SK-N-SH treated with all-trans-retinoic acid at 6 μM for 48 hours (cell line): Measurements from ENCODE around the gene RBMS3.

Experiments used
- ARNTL ChIP-seq: fragments of 450-650 bp; formaldehyde crosslinking; IDR thresholded peaks from 2 replicates; pipeline ENCODE4 v1.5.0; 2020; ENCODE audit warnings: low read depth, mild to moderate bottlenecking, moderate library complexity, borderline replicate concordance
- CSDC2 ChIP-seq: fragments of 250-450 bp; sonication (Bioruptor Pico); IDR thresholded peaks from 2 replicates; pipeline ENCODE4 v1.5.0; 2020; ENCODE audit warnings: mild to moderate bottlenecking, moderate library complexity
- ISL1 ChIP-seq: fragments of 250-450 bp; sonication (Bioruptor Pico); IDR thresholded peaks from 2 replicates; pipeline ENCODE4 v2.1.2; 2022; ENCODE audit warnings: mild to moderate bottlenecking, moderate library complexity
- PPARA ChIP-seq: fragments of 250-450 bp; sonication (Bioruptor Pico); IDR thresholded peaks from 2 replicates; pipeline ENCODE4 v1.5.0; 2020; ENCODE audit warnings: mild to moderate bottlenecking, borderline replicate concordance
- RARB ChIP-seq: fragments of 250-450 bp; sonication (Bioruptor Pico); IDR thresholded peaks from 2 replicates; pipeline ENCODE4 v1.8.0; 2021; ENCODE audit warnings: mild to moderate bottlenecking, moderate library complexity
- TCF4 ChIP-seq: fragments of 250-450 bp; sonication (Bioruptor Pico); IDR thresholded peaks from 2 replicates; pipeline ENCODE4 v1.8.0; 2021; ENCODE audit warnings: mild to moderate bottlenecking, moderate library complexity, borderline replicate concordance
- ZNF565 ChIP-seq: fragments of 450-650 bp; formaldehyde crosslinking; conservative IDR thresholded peaks from 2 replicates; pipeline ENCODE4 v1.5.0; 2020; ENCODE audit warnings: low read depth, mild to moderate bottlenecking, moderate library complexity
- ZNF8 ChIP-seq: fragments of 450-650 bp; formaldehyde crosslinking; IDR thresholded peaks from 2 replicates; pipeline ENCODE4 v1.5.0; 2020; ENCODE audit warnings: mild to moderate bottlenecking, moderate library complexity
- TF ChIP-seq, protein P1 (sequence below): fragments of 250-450 bp; sonication (Bioruptor Pico); IDR thresholded peaks from 2 replicates; pipeline ENCODE4 v1.5.1; 2020; ENCODE audit warnings: low read depth, mild to moderate bottlenecking, moderate library complexity
- TF ChIP-seq, protein P2 (sequence below): fragments of 250-450 bp; sonication (Bioruptor Pico); IDR thresholded peaks from 2 replicates; pipeline ENCODE4 v1.8.0; 2020; ENCODE audit warnings: mild to moderate bottlenecking, moderate library complexity, borderline replicate concordance

DNA sequence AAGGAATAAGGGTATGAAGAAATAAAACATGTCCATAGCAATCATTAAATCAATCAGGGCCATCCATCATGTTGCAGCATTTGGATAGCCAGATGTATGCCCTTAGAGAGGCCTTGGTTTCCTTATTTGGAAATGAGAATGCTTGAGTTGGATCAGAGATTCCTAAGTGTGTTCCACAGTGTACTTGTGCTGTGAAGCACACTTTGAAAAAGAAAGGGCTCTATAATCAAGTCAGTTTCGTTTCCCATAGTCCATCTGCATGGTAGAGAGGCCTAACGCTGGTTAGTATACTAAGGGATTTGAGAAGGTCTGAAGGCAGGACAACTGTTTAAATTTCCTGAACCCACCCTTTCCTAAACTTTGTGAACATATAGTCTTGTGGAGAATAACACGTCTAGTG, 30.9 kb downstream of the RBMS3 start:
- TF ChIP-seq RARB (CRISPR knock-in tag), result no peak
- no peak for TF ChIP-seq TCF4 (CRISPR knock-in tag)
- TF ChIP-seq, protein P1, sequence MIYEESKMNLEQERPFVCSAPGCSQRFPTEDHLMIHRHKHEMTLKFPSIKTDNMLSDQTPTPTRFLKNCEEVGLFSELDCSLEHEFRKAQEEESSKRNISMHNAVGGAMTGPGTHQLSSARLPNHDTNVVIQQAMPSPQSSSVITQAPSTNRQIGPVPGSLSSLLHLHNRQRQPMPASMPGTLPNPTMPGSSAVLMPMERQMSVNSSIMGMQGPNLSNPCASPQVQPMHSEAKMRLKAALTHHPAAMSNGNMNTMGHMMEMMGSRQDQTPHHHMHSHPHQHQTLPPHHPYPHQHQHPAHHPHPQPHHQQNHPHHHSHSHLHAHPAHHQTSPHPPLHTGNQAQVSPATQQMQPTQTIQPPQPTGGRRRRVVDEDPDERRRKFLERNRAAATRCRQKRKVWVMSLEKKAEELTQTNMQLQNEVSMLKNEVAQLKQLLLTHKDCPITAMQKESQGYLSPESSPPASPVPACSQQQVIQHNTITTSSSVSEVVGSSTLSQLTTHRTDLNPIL (CRISPR knock-in tag), result no peak
- TF ChIP-seq ISL1 (CRISPR knock-in tag), result no peak
- TF ChIP-seq PPARA, result no peak
- no peak for TF ChIP-seq ARNTL (CRISPR knock-in tag)
- TF ChIP-seq, protein P2, sequence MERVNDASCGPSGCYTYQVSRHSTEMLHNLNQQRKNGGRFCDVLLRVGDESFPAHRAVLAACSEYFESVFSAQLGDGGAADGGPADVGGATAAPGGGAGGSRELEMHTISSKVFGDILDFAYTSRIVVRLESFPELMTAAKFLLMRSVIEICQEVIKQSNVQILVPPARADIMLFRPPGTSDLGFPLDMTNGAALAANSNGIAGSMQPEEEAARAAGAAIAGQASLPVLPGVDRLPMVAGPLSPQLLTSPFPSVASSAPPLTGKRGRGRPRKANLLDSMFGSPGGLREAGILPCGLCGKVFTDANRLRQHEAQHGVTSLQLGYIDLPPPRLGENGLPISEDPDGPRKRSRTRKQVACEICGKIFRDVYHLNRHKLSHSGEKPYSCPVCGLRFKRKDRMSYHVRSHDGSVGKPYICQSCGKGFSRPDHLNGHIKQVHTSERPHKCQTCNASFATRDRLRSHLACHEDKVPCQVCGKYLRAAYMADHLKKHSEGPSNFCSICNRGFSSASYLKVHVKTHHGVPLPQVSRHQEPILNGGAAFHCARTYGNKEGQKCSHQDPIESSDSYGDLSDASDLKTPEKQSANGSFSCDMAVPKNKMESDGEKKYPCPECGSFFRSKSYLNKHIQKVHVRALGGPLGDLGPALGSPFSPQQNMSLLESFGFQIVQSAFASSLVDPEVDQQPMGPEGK (CRISPR knock-in tag), result no peak
- TF ChIP-seq CSDC2, result no peak
- no peak for TF ChIP-seq ZNF8 (CRISPR knock-in tag)
- no peak for TF ChIP-seq ZNF565 (CRISPR knock-in tag)
